ENCODE data around the gene FAM131C. TPM values are rescaled to one million over a fixed set of nuclear protein-coding genes. Genes with fewer than 3 reads are reported as not detected.

Gene FAM131C
- total RNA-seq, 1 experiment from 2014 or later: 3.4 TPM

- in situ Hi-C loops (cut with HindIII; ENCODE audit: low pct_unique_long_range_greater_than_20kb, low sequenced_read_pairs): no loop called here
- H3K9me3 ChIP-seq (ENCODE audit: control insufficient read depth, insufficient read depth, low read depth, low read length): no peaks in the 10 kb centered on the region
- no peaks in the 10 kb centered on the region for H3K4me1 ChIP-seq (ENCODE audit: control insufficient read depth, insufficient read depth, low read length)
- DNase-seq (ENCODE audit: low read depth, low spot score): no peak
- TF ChIP-seq POLR2AphosphoS5 (IDR thresholded peaks at IDR 0.05; ENCODE audit: low read depth, low read length): no peak
- no peak for TF ChIP-seq TCF7L2 (IDR thresholded peaks at IDR 0.05; ENCODE audit: low read depth, low read length)
- ChIA-PET POLR2A (no interaction called here), CTCF (no interaction called here)
- intact Hi-C loops (cut with micrococcal nuclease; ENCODE audit: unreplicated experiment): no loop called here
- no peaks in the 10 kb centered on the region for H3K36me3 ChIP-seq (ENCODE audit: control insufficient read depth, insufficient read depth, low read length)
- BruUV-seq (replicated peaks): no TSS peak
- ATAC-seq: no peak
- H3K27ac ChIP-seq (ENCODE audit: low read length): no peak overlapping the region
- no peak overlapping the region for H3K4me3 ChIP-seq (ENCODE audit: low read depth in 2 of 2, low read length in 2 of 2)
- H3K27me3 ChIP-seq (ENCODE audit: control insufficient read depth, insufficient read depth, low read length): no peaks in the 10 kb centered on the region
Measured at GRCh38 chr1:16101623-16102022, 28.2 kb upstream of the FAM131C start.

GRCh38 chr1:16099412-16099811, 26.0 kb upstream of the FAM131C start:
- no peak for ATAC-seq
- ChIA-PET CTCF (interaction anchor here (0.8 kb wide), 1 partner anchor 29 kb away, joined by 3 read pairs; no protein-coding TSS in a partner anchor), POLR2A (no interaction called here)
- H3K27ac ChIP-seq (ENCODE audit: low read length): no peak overlapping the region
- no TSS peak for BruUV-seq (replicated peaks)
- intact Hi-C loops (cut with micrococcal nuclease; ENCODE audit: unreplicated experiment) (no loop called here), in situ Hi-C loops (cut with HindIII; ENCODE audit: low pct_unique_long_range_greater_than_20kb, low sequenced_read_pairs) (no loop called here)
- H3K27me3 ChIP-seq (ENCODE audit: control insufficient read depth, insufficient read depth, low read length): no peaks in the 10 kb centered on the region
- TF ChIP-seq CTCF (IDR thresholded peaks at IDR 0.05) (no peak), SIN3A (IDR thresholded peaks at IDR 0.05; ENCODE audit: borderline replicate concordance, insufficient read depth, low read depth, low read length) (no peak), REST (IDR thresholded peaks at IDR 0.05; ENCODE audit: insufficient read depth in 1 of 2, low read depth in 2 of 2, low read length in 1 of 2) (no peak), POLR2AphosphoS5 (IDR thresholded peaks at IDR 0.05; ENCODE audit: low read depth, low read length) (no peak), TCF7L2 (IDR thresholded peaks at IDR 0.05; ENCODE audit: low read depth, low read length) (no peak)
- no peaks in the 10 kb centered on the region for H3K36me3 ChIP-seq (ENCODE audit: control insufficient read depth, insufficient read depth, low read length)
- DNase-seq (ENCODE audit: low read depth, low spot score): no peak
- no peaks in the 10 kb centered on the region for H3K9me3 ChIP-seq (ENCODE audit: control insufficient read depth, insufficient read depth, low read depth, low read length)
- no peak overlapping the region for H3K4me3 ChIP-seq (ENCODE audit: low read depth in 2 of 2, low read length in 2 of 2)
- H3K4me1 ChIP-seq (ENCODE audit: control insufficient read depth, insufficient read depth, low read length): no peaks in the 10 kb centered on the region

GRCh38 chr1:16095447-16095846, 22.0 kb upstream of the FAM131C start:
- Histone ChIP-seq H3K4me1 (ENCODE audit: control insufficient read depth, insufficient read depth, low read length) (no peaks in the 10 kb centered on the region; the same call in 1 of the 2 replicates), H3K36me3 (ENCODE audit: control insufficient read depth, insufficient read depth, low read length) (no peaks in the 10 kb centered on the region), H3K9me3 (ENCODE audit: control insufficient read depth, insufficient read depth, low read depth, low read length) (no peaks in the 10 kb centered on the region), H3K4me3 (ENCODE audit: low read depth in 2 of 2, low read length in 2 of 2) (no peak overlapping the region), H3K27me3 (ENCODE audit: control insufficient read depth, insufficient read depth, low read length) (no peaks in the 10 kb centered on the region), H3K27ac (ENCODE audit: low read length) (no peak overlapping the region)
- ChIA-PET POLR2A (no interaction called here), CTCF (interaction anchor here (1.0 kb wide), 1 partner anchor 13 kb away, joined by 4 read pairs; no protein-coding TSS in a partner anchor)
- intact Hi-C loops (cut with micrococcal nuclease; ENCODE audit: unreplicated experiment) (no loop called here), in situ Hi-C loops (cut with HindIII; ENCODE audit: low pct_unique_long_range_greater_than_20kb, low sequenced_read_pairs) (no loop called here)
- no TSS peak for BruUV-seq (replicated peaks)
- TF ChIP-seq REST (IDR thresholded peaks at IDR 0.05; ENCODE audit: insufficient read depth in 1 of 2, low read depth in 2 of 2, low read length in 1 of 2): no peak
- ATAC-seq (no peak), DNase-seq (ENCODE audit: low read depth, low spot score) (no peak)

Data from Panc1 (cell line).